SK-N-SH treated with all-trans-retinoic acid at 6 μM for 48 hours (cell line): ENCODE data around the gene WFIKKN2.

Experiments
- BACH2 ChIP-seq: fragments of 250-450 bp; sonication (Bioruptor Pico); IDR thresholded peaks from 2 replicates; pipeline ENCODE4 v1.9.0; 2021; ENCODE audit warnings: mild to moderate bottlenecking, borderline replicate concordance
- CSDC2 ChIP-seq: fragments of 250-450 bp; sonication (Bioruptor Pico); IDR thresholded peaks from 2 replicates; pipeline ENCODE4 v1.5.0; 2020; ENCODE audit warnings: mild to moderate bottlenecking, moderate library complexity
- ESRRG ChIP-seq: fragments of 250-450 bp; sonication (Bioruptor Pico); IDR thresholded peaks from 2 replicates; pipeline ENCODE4 v1.6.1; 2021; ENCODE audit warnings: mild to moderate bottlenecking
- GLIS3 ChIP-seq: fragments of 250-450 bp; sonication (Bioruptor Pico); IDR thresholded peaks from 2 replicates; pipeline ENCODE4 v1.5.0; 2020; ENCODE audit warnings: mild to moderate bottlenecking, moderate library complexity
- OSR1 ChIP-seq: fragments of 250-450 bp; sonication (Bioruptor Pico); IDR thresholded peaks from 2 replicates; pipeline ENCODE4 v1.8.0; 2022; ENCODE audit warnings: moderate library complexity, mild to moderate bottlenecking, inconsistent platforms
- PPARA ChIP-seq: fragments of 250-450 bp; sonication (Bioruptor Pico); IDR thresholded peaks from 2 replicates; pipeline ENCODE4 v1.5.0; 2020; ENCODE audit warnings: mild to moderate bottlenecking, borderline replicate concordance
- RARB ChIP-seq: fragments of 250-450 bp; sonication (Bioruptor Pico); IDR thresholded peaks from 2 replicates; pipeline ENCODE4 v1.8.0; 2021; ENCODE audit warnings: mild to moderate bottlenecking, moderate library complexity
- TCF4 ChIP-seq: fragments of 250-450 bp; sonication (Bioruptor Pico); IDR thresholded peaks from 2 replicates; pipeline ENCODE4 v1.8.0; 2021; ENCODE audit warnings: mild to moderate bottlenecking, moderate library complexity, borderline replicate concordance
- ZC3H10 ChIP-seq: fragments of 250-450 bp; sonication (Bioruptor Pico); IDR thresholded peaks from 2 replicates; pipeline ENCODE4 v1.5.1; 2021; ENCODE audit warnings: mild to moderate bottlenecking, moderate library complexity
- ZFP3 ChIP-seq: fragments of 250-450 bp; sonication (Bioruptor Pico); IDR thresholded peaks from 2 replicates; pipeline ENCODE4 v1.5.0; 2020; ENCODE audit warnings: mild to moderate bottlenecking, moderate library complexity
- TF ChIP-seq, protein P1 (sequence below): fragments of 250-450 bp; sonication (Bioruptor Pico); IDR thresholded peaks from 2 replicates; pipeline ENCODE4 v1.8.0; 2020; ENCODE audit warnings: mild to moderate bottlenecking, moderate library complexity, borderline replicate concordance
- TF ChIP-seq, protein P2 (sequence below): fragments of 250-450 bp; sonication (Bioruptor Pico); IDR thresholded peaks from 2 replicates; pipeline ENCODE4 v1.5.1; 2021; ENCODE audit warnings: mild to moderate bottlenecking, moderate library complexity

DNA sequence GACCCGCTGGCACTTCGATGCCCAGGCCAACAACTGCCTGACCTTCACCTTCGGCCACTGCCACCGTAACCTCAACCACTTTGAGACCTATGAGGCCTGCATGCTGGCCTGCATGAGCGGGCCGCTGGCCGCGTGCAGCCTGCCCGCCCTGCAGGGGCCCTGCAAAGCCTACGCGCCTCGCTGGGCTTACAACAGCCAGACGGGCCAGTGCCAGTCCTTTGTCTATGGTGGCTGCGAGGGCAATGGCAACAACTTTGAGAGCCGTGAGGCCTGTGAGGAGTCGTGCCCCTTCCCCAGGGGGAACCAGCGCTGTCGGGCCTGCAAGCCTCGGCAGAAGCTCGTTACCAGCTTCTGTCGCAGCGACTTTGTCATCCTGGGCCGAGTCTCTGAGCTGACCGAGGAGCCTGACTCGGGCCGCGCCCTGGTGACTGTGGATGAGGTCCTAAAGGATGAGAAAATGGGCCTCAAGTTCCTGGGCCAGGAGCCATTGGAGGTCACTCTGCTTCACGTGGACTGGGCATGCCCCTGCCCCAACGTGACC lies 5.0 kb downstream of the WFIKKN2 start:
- TF ChIP-seq RARB (CRISPR knock-in tag) (no peak), ZC3H10 (no peak), GLIS3 (CRISPR knock-in tag) (no peak), BACH2 (CRISPR knock-in tag) (no peak), TCF4 (CRISPR knock-in tag) (no peak), ZFP3 (no peak), CSDC2 (no peak), PPARA (CRISPR knock-in tag) (no peak), OSR1 (no peak), ESRRG (no peak)
- TF ChIP-seq, protein P1, sequence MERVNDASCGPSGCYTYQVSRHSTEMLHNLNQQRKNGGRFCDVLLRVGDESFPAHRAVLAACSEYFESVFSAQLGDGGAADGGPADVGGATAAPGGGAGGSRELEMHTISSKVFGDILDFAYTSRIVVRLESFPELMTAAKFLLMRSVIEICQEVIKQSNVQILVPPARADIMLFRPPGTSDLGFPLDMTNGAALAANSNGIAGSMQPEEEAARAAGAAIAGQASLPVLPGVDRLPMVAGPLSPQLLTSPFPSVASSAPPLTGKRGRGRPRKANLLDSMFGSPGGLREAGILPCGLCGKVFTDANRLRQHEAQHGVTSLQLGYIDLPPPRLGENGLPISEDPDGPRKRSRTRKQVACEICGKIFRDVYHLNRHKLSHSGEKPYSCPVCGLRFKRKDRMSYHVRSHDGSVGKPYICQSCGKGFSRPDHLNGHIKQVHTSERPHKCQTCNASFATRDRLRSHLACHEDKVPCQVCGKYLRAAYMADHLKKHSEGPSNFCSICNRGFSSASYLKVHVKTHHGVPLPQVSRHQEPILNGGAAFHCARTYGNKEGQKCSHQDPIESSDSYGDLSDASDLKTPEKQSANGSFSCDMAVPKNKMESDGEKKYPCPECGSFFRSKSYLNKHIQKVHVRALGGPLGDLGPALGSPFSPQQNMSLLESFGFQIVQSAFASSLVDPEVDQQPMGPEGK (CRISPR knock-in tag) = no peak
- TF ChIP-seq, protein P2, sequence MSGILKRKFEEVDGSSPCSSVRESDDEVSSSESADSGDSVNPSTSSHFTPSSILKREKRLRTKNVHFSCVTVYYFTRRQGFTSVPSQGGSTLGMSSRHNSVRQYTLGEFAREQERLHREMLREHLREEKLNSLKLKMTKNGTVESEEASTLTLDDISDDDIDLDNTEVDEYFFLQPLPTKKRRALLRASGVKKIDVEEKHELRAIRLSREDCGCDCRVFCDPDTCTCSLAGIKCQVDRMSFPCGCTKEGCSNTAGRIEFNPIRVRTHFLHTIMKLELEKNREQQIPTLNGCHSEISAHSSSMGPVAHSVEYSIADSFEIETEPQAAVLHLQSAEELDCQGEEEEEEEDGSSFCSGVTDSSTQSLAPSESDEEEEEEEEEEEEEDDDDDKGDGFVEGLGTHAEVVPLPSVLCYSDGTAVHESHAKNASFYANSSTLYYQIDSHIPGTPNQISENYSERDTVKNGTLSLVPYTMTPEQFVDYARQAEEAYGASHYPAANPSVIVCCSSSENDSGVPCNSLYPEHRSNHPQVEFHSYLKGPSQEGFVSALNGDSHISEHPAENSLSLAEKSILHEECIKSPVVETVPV (CRISPR knock-in tag) = no peak
